ENCODE measurements around the gene DPH1.
A peak's percentile ranks its signal among the peaks of the same experiment; 100 is the strongest.

Gene DPH1

GRCh38 chr17:2027528-2028233 is 2.3 kb upstream of the DPH1 start:
- no peak for DNase-seq

DNA sequence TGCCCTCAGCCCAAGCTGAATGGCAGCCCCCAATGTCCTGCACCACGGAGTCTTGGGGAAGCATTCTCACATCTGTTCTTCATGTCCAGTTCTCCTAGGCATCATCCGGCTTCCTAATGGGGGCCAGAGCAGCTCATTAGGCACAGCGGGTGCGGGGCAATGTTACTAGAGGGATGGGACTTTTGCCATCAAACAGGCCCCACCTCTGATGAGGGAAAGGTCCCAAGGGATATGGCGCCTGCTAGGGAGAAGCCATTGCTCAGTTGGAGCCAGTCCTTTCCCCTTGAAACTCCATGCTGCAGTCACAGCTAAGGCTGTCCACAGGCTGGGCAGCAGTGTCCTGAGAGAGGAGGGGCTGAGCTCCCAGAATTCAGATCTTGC is 1.7 kb upstream of the DPH1 start:
- DNase-seq: no peak

- DNase-seq: no peak
These were observed 1.2 kb upstream of the DPH1 start for GRCh38 chr17:2028737-2029136.

GRCh38 chr17:2030779-2031163 is 818 bp downstream of the DPH1 start:
- DNase-seq: no peak

DNA sequence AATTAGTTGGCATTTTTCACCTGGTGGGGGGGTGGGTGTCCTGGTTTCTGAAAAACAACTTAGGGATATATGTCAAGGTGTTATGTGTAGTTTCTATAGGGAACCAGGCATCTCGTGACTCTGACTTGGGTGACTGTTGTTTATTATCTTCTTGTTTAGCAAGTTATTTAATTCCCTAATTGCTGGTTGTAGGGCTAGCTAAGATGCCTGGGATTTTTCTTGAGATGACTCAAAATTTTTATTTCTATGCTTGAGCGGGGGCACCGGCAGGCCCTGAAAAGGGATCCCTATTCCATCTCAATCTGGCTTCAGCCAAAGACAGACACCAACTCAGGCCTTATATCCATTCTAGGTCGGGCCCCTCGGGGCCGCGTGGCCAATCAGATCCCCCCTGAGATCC is 3.2 kb downstream of the DPH1 start:
- DNase-seq: no peak

- no peak for DNase-seq
These were observed 4.2 kb downstream of the DPH1 start for GRCh38 chr17:2034157-2034556.

GRCh38 chr17:2034806-2035540 is 5.0 kb downstream of the DPH1 start:
- DNase-seq: no peak

- DNase-seq: no peak
These were observed 5.9 kb downstream of the DPH1 start for GRCh38 chr17:2035541-2036488.

GRCh38 chr17:2037155-2037554 is 7.2 kb downstream of the DPH1 start:
- DNase-seq: no peak

GRCh38 chr17:2040219-2040827 is 10.4 kb downstream of the DPH1 start:
- no peak for DNase-seq

GRCh38 chr17:2040942-2041560 is 11.1 kb downstream of the DPH1 start:
- DNase-seq: no peak

DNA sequence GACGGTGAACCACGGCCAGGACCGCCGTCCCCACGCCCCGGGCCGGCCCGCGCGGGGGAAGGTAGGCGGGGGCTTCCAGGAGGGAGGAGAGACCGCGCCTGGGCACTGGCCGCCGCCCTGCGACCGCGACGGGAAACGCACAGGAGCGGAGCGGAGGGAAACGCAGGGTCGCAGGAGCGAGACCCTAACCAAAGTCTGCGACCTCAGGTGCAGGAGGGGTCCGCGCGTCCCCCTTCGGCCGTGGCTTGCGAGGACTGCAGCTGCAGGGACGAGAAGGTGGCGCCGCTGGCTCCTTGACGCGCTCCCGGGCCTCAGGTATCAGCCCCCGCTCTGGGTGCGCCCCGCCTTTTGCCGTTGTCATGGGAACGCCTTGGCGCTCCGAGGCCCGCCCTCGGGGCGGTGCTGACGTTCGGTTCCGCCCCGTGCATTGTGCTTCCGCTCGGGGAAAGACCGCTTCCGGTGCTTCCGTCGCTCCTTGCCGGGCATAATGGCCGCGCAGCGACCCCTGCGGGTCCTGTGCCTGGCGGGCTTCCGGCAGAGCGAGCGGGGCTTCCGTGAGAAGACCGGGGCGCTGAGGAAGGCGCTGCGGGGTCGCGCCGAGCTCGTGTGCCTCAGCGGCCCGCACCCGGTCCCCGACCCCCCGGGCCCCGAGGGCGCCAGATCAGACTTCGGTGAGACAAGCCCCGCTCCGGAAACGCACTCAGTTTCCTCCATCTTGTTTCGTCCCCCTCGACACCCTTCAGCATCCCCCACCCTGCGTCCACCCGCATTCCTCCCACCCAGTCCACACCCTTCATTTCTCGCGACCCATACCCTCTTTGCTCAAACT is 11.8 kb downstream of the DPH1 start, which contains the start of gene OVCA2:
Gene OVCA2, plus strand, starts transcription at position 462 of the 829 bp plus-strand sequence. Its CDS starts 26 bp downstream, at position 488.
- peak; percentile 43 for DNase-seq

DNA sequence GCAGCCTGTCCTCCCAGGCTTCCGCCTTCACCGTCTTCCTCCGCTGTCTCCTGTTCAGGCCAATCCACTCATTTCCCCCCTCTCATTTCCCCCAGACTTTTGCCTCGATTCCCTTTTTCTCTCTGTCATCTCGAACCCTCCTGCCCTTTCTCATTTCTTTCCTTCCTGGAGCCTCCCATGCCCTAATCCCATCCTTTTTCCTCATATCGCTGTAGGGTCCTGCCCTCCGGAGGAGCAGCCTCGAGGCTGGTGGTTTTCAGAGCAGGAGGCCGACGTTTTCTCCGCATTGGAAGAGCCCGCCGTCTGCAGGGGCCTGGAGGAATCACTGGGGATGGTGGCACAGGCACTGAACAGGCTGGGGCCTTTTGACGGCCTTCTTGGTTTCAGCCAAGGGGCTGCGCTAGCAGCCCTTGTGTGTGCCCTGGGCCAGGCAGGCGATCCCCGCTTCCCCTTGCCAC is 12.5 kb downstream of the DPH1 start:
- no peak for DNase-seq

GRCh38 chr17:2042933-2043332 is 13.0 kb downstream of the DPH1 start:
- DNase-seq: no peak

- no peak for DNase-seq
These were observed 13.8 kb downstream of the DPH1 start for GRCh38 chr17:2043785-2044184.

DNA sequence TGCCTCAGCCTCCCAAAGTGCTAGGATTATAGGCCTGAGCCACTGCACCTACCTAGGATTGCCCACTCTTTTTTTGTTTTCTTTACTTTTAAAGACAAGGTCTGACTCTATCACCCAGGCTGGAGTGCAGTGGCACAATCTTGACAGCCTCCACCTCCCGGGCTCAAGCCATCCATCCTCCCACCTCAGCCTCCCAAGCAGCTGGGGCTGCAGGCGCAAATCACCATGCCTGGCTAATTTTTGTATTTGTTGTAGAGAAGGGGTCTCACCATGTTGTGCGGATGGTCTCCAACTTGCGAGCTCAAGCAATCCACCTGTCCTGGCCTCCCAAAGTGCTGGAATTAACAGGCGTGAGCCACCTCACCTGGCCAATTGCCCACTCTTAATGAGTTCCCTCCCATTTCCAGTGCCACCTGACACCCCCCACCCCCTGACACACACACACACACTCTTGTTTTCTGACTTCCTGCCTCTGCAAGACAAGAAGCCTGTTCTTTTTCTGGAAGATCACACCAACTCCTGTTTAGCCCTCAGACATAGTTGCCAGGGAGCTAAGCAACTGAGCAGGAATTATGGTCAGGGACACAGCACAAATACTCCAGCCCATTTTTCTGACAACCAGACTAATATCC is 14.4 kb downstream of the DPH1 start:
- DNase-seq: no peak

GRCh38 chr17:2047590-2047989 is 17.6 kb downstream of the DPH1 start:
- DNase-seq: no peak

GRCh38 chr17:2048805-2049204 is 18.9 kb downstream of the DPH1 start:
- DNase-seq: no peak

- no peak for DNase-seq
These were observed 19.7 kb downstream of the DPH1 start for GRCh38 chr17:2049333-2050299.

Measured in SIG-M5 (cell line).